GM18519 (cell line): ENCODE results near the gene RUNX2.
A peak's percentile ranks its signal among the peaks of the same experiment; 100 is the strongest.

Source experiments
- ATAC-seq: cut with Tn5 transposase; IDR thresholded peaks from one replicate; pipeline ENCODE4 v1.9.1; 2021; ENCODE audit warnings: mild to moderate bottlenecking, moderate library complexity; ENCODE audit not compliant: unreplicated experiment, low FRiP score

RUNX2 gene

GRCh38 chr6:45681860-45682511 lies 353.9 kb downstream of the RUNX2 start:
- peak; percentile 95 for ATAC-seq

- ATAC-seq, result no peak
These were observed 356.3 kb downstream of the RUNX2 start for GRCh38 chr6:45684476-45684875.

GRCh38 chr6:45685076-45685475 lies 356.9 kb downstream of the RUNX2 start:
- ATAC-seq, result no peak

- ATAC-seq, result no peak
These were observed 358.9 kb downstream of the RUNX2 start for GRCh38 chr6:45686841-45687569.

- peak; percentile 86 for ATAC-seq
These were observed 359.4 kb downstream of the RUNX2 start for GRCh38 chr6:45687570-45687969.

- no peak for ATAC-seq
These were observed 360.1 kb downstream of the RUNX2 start for GRCh38 chr6:45688180-45688579.

GRCh38 chr6:45689926-45690615 lies 361.9 kb downstream of the RUNX2 start:
- no peak for ATAC-seq

GRCh38 chr6:45690846-45691245 lies 362.7 kb downstream of the RUNX2 start:
- no peak for ATAC-seq

GRCh38 chr6:45691426-45691825 lies 363.3 kb downstream of the RUNX2 start:
- no peak for ATAC-seq

- no peak for ATAC-seq
These were observed 363.9 kb downstream of the RUNX2 start for GRCh38 chr6:45692021-45692420.

GRCh38 chr6:45696738-45697137 lies 368.6 kb downstream of the RUNX2 start:
- ATAC-seq, result no peak

- ATAC-seq, result peak; percentile 84
These were observed 369.5 kb downstream of the RUNX2 start for GRCh38 chr6:45697605-45698004.

- ATAC-seq, result no peak
These were observed 369.9 kb downstream of the RUNX2 start for GRCh38 chr6:45698046-45698445.

- ATAC-seq, result no peak
These were observed 371.5 kb downstream of the RUNX2 start for GRCh38 chr6:45699663-45700062.

- no peak for ATAC-seq
These were observed 375.0 kb downstream of the RUNX2 start for GRCh38 chr6:45702849-45703739.

GRCh38 chr6:45704056-45704800 lies 376.1 kb downstream of the RUNX2 start:
- no peak for ATAC-seq

- no peak for ATAC-seq
These were observed 377.2 kb downstream of the RUNX2 start for GRCh38 chr6:45705137-45705855.

GRCh38 chr6:45706319-45706718 lies 378.2 kb downstream of the RUNX2 start:
- ATAC-seq, result no peak

GRCh38 chr6:45707176-45707575 lies 379.0 kb downstream of the RUNX2 start:
- ATAC-seq, result no peak
